HG03460 (cell line): ENCODE data around the gene KCNF1.

ENCODE experiments used
- ATAC-seq: cut with Tn5 transposase; IDR thresholded peaks from one replicate; pipeline ENCODE4 v1.9.1; 2021; ENCODE audit not compliant: unreplicated experiment

The KCNF1 gene

GRCh38 chr2:10961490-10961875, 49.7 kb downstream of the KCNF1 start:
- no peak for ATAC-seq

GRCh38 chr2:10962004-10962403, 50.3 kb downstream of the KCNF1 start:
- ATAC-seq, result no peak

- no peak for ATAC-seq
Measured at GRCh38 chr2:10963155-10963554, 51.4 kb downstream of the KCNF1 start.
